ENCODE measurements around the gene ZNF30. TPM values are rescaled to one million over a fixed set of nuclear protein-coding genes. Genes with fewer than 3 reads are reported as not detected.
A peak's percentile ranks its signal among the peaks of the same experiment; 100 is the strongest.

Gene ZNF30
- total and polyA plus RNA-seq, 2 donors (not counting 1 experiment from before 2014, with no cell fraction given), result 3.3 TPM

- peak; percentile 51 for DNase-seq
- Histone ChIP-seq H3K9ac (ENCODE audit: low read length) (peak within 1 kb of the TSS; percentile 92), H3K9me3 (ENCODE audit: control extremely low read depth in 1 of 3, control insufficient read depth in 2 of 3, insufficient read depth in 1 of 3, low read length in 2 of 3) (peaks cover 0 to 56% (median 23%) of the 10 kb centered on the region in 3 donors), H3K4me1 (ENCODE audit: control insufficient read depth in 2 of 2, insufficient read depth in 2 of 2, low read length in 2 of 2) (peaks cover 17 to 20% of the 10 kb centered on the region in 2 donors), H2AFZ (ENCODE audit: insufficient read depth, low read depth, low read length, poor library complexity, severe bottlenecking) (peak within 1 kb of the TSS; percentile 95), H3K27ac (ENCODE audit: low read length in 2 of 2) (peak within 1 kb of the TSS in 1 of 2 donors; percentile 67), H3K79me2 (ENCODE audit: control insufficient read depth, insufficient read depth, low read length) (peaks cover 33% of the 10 kb centered on the region), H3K4me3 (ENCODE audit: control extremely low read depth in 1 of 5, extremely low read depth in 1 of 5, insufficient read depth in 1 of 5, low read depth in 2 of 5, low read length in 4 of 5) (peak within 1 kb of the TSS; percentile 41 to 86 (median 82)), H3K36me3 (replicated peaks in 1 of 2; ENCODE audit: control extremely low read depth in 1 of 2, control insufficient read depth in 1 of 2, extremely low read depth in 1 of 2, insufficient read depth in 2 of 2, low read length in 1 of 2) (peaks cover 6 to 21% of the 10 kb centered on the region in 2 experiments), H4K20me1 (ENCODE audit: control insufficient read depth, insufficient read depth, low read length, poor library complexity, severe bottlenecking) (no peaks in the 10 kb centered on the region), H3K27me3 (replicated peaks in 1 of 4; ENCODE audit: control extremely low read depth in 1 of 4, control insufficient read depth in 3 of 4, insufficient read depth in 4 of 4, low read length in 3 of 4) (peaks cover 0 to 3% (median 0%) of the 10 kb centered on the region in 4 experiments), H3K4me2 (replicated peaks; ENCODE audit: low read depth, low read length, poor library complexity, severe bottlenecking) (peak within 1 kb of the TSS; percentile 97)
- ATAC-seq (ENCODE audit: low read depth), result peak; percentile 78
- ChIA-PET POLR2A (interaction anchor here (1.1 kb wide), 1 partner anchor 286 kb away, joined by 3 read pairs; the partner anchor contains the start of gene ZNF302), CTCF (interaction anchor here (1.7 to 3.5 kb wide), 3 partner anchors 9 to 125 kb away, joined by 3 to 12 read pairs (median 6); no protein-coding TSS in a partner anchor)
- Mint-ChIP-seq H3K9me3 (ENCODE audit: insufficient read depth) (peaks cover 11% of the 10 kb centered on the region), H3K4me1 (peaks cover 29% of the 10 kb centered on the region), H3K27ac (peak within 1 kb of the TSS; percentile 64), H3K27me3 (peaks cover 7% of the 10 kb centered on the region), H3K4me3 (peak within 1 kb of the TSS; percentile 90)
- WGBS (ENCODE audit: insufficient coverage), result under 1% methylated on average over 78 of the region's 78 CpGs
- TF ChIP-seq CTCF (IDR thresholded peaks at IDR 0.05) (no peak), EZH2 (IDR thresholded peaks at IDR 0.05; ENCODE audit: borderline replicate concordance, insufficient read depth, low read depth, low read length, poor library complexity, severe bottlenecking) (no peak)
- intact Hi-C loops (cut with micrococcal nuclease), result no loop called here
Observed at GRCh38 chr19:34963573-34964406, 37.1 kb downstream of the ZNF30 start, which contains the start of gene ZNF792. Gene ZNF792, minus strand, starts transcription at chr19:34964229. Its CDS starts 567 bp downstream, at chr19:34963662.

Measured in B cell (primary cell).